GM21390 (cell line): ENCODE measurements around the gene LRRC71.

Experiments
- ATAC-seq: cut with Tn5 transposase; IDR thresholded peaks from one replicate; pipeline ENCODE4 v1.9.1; 2021; ENCODE audit not compliant: unreplicated experiment

Gene LRRC71

DNA sequence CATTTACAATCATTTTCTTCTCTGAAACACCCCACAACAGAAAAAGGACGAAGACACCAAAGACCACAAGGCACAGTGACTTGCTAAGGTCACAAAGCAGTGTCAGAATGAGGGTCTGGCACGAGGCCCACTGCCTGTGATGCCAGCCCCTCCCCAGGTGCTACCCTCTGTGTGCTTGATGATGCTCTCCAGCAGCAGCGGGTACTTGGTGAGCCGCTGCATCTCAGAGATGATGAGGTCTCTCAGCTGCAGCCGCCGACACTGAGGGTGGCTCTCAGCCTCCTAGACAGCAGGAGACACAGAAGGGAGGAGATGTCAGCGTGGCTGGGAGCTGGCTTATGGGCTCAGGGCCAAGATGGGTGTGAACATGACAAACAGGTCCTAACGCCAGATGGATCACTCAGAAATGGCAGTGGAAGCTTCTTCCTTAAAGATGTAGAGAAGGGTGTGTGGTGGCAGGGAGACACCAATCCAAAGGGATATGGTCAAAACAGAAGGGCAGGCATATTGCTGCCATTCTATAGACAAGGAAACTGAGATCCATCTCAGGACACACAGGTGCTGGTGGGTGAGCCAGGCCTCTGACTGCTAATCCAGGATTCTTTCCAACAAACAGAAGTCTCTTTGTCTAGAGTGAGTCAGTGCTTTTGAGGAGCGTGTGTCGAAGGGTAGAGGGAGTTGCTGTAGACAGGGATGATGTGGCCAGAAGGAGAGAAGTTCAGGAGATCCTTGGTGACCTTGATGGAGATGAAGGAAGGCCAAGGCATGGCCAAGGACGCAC, 25.6 kb downstream of the LRRC71 start:
- no peak for ATAC-seq

DNA sequence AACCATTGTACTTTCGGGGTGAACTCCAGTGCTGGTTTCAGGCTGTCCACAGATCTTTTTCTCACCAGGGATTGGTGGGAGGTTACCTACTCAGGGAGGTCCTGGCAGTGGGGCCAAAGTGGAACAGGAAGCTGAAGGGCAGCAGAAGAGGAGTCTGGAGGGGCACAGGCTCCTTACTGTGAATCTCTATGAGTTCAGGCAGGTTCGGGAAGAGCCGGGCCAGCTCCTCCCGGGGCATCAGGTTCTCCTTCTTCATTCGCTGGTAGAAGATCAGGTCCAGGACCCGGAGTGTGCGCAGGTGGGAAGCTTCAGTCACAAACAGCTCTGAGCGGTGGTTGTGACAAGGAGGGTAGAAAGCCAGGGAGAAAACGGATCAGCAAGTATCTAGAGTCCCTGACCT, 26.7 kb downstream of the LRRC71 start:
- ATAC-seq = no peak

DNA sequence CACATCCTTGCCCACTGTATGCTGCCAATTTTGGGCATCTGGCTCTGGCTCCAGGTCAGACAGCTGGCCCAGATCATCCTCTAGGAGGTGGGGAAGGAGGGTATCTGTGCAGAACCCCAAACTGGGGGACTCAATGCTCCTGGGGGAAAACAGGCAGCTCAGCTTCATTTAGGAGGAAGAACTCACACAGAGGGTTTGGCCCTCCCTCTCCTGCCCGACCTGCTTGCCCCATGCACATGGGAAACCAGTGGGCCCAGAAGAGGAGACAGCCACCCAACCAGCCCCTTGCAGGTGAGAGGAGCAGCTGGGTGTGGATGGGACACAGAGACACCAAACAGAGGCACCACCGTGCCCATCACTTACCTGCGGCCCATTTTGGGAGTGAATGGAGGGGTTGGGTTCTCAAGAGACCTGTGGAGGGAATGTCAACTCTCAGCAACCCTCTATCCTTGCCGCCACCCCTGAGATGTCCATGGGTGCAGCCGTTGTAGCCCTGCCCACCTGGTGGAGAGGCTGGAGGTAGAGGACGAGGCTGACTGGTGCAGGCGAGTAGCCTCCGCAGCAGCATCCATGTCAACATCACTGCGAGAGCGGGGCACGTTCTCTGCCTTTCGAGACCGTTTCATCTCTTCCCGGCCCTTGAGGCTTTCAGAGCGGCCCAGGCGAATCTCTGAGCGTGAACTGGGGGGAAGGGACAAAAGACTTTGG, 27.5 kb downstream of the LRRC71 start:
- no peak for ATAC-seq

DNA sequence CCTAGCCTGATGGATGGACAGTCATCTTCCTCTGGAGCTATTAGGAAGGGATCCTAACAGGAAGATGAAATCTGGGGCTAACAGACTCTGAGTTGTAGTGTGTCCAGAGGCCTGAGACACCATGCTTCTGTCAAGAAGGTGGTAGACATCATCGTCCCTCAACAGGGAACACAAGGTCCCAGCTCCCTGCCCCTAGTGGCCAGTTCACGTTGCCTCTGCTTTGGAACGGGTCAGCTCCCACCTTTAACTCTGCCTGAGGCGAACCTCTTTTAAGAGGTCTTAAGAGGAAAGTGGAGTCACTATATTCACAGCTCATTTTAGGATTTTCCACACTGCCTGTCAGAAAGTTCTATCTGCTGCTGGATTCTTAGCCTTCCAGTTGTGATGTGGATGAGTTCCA, 28.3 kb downstream of the LRRC71 start:
- ATAC-seq = no peak

DNA sequence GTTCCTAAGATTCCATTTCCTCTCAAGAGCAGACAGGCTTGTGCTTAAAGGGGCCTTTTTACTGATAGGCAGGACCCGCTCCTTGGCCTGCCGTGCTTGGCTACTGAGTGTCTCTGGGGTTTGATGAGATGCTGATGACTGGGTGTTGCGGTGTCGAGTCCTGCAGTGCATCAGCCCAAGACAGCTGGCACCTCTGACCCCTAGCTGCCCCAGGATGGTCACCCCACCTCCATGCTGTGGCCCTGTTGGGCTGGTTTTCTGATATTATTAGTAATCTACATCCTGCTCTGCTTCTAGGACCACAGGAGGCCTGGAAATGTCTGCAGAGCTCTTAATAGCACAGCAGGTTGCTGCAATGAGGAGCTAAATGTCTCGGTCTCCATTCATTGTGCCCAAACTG, 28.7 kb downstream of the LRRC71 start:
- ATAC-seq = no peak

DNA sequence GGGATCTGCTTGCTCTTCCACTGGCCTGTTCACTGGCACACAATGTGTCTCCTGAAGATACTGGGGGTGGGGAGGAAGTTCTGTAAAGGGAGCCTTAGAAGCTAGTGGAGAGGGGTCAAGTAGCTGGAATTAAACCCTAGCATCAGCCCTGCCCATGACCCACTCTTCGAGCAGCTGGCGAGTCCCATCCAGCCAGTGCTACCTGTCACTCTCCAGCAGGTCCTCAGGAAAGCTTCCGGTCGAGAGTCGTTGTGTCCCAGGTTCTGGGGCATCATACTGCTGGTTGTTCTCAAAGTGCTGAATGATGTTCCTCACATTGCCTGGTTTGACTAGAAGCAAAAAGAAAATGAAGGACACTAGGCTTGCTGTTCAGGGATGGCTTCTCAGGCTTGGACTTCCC, 30.9 kb downstream of the LRRC71 start:
- no peak for ATAC-seq

DNA sequence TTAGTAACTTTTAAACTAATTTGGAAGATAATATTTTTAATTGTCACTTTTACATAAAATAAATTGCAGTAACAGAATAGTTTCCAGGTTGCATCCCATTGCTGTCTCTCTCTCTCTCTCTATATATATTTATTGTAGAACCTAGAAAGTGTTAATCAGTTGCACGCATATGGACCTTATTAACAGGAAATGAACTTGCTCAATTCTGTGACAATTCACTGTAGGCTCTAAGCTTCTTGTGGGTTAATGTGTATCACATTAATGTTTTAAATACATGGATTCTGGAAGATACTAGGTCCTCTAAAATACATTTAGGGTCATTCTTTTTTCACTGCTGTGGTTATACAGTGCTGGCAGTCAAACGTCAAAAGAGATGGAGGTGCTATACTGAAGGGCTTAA, 33.1 kb downstream of the LRRC71 start:
- ATAC-seq = no peak

DNA sequence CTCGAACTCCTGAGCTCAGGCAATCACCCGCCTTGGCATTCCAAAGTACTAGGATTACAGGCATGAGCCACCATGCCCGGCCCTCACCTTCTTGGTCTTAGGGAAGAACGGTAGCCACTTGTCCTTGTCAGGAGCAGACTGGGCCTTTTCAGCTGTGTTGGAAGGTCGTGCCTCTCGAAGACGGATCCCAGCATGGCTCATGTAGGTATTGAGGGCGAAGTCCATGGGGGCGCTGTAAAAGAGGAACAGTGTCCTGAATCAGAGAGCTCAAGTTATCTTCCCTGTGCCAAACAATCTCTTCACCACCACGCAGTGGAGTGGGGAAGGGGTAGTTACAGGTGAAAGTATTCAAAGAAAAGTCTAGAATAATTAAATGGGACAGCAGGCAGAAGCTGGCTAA, 35.9 kb downstream of the LRRC71 start:
- ATAC-seq = no peak

DNA sequence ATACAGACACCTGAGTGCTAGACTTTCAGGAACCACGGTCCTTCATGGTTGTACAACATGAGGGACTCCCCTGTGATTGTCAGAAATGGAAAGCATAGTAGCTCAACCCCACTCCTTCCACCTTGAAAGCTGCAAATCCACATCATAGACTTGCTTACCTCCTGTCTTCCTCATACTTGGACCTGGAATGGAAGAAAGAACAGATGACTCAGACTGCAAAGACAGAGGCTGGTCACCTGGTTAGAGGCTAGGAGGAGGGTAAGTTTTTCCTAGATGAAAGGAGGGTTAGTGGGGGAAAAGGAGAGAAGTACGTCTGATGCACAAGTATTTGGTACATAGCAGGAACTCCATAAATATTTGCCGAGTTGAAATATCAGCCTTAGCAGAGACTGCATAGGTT, 37.2 kb downstream of the LRRC71 start:
- ATAC-seq = no peak

DNA sequence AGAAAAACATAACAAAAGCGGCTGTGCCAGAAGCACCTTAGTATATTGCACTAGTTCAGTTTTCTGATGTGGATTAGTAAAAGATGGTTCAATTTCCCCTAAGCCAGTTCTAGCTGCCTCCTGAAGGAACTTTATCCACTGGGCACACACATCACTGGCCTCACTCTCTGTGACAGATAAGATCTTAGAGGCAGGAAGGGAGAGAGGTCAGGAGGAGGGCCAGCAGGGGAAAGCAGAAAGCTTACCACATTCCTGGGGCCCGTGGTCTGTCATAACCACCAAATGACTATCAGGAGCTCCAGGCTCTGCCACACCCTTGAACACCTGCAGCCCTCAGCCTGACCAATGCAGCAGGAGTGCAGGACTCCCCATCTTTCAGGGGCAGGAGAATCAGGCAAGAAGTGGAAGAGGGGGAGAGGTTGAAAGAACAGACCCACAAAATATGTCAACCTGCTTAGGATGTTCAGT, 37.8 kb downstream of the LRRC71 start:
- ATAC-seq = no peak

DNA sequence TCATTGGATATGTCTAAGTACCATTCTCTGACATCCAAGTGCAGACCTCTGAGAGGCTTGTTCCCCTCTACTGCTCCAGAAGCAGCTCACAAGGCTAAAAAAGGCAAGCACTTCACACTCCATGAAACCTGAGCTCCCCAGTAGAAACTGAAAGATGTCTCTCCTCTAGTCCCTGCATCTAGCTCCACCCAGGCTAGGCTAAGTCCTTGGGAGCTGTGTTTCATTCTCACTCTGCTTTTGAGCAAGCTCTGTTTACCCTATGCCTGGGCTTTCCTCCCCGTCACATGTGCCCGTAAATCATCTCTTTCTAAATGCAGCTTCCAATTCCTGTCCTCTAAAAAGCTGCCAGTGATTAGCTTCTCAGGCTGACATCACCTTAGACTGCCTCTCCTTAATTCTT, 39.0 kb downstream of the LRRC71 start:
- no peak for ATAC-seq

DNA sequence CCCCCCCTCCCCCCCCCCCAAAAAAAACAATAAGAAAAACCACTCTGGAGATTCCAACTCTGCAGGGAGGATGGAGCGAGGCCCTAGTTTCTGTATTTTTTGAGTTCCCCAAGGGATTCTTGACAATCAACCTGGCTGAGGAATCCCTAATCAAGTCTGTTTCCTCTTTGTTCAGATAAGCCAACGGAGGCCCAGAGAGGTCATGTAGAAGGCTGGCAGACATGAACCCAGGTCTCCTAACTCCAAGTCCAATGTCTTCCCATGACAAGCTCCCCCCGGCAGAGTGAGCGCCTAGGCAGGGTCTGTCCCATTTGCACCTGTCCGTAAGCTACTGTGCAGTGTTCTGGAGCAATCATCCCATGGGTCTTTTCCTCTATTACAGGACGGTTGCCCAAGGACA, 39.5 kb downstream of the LRRC71 start:
- ATAC-seq = no peak

DNA sequence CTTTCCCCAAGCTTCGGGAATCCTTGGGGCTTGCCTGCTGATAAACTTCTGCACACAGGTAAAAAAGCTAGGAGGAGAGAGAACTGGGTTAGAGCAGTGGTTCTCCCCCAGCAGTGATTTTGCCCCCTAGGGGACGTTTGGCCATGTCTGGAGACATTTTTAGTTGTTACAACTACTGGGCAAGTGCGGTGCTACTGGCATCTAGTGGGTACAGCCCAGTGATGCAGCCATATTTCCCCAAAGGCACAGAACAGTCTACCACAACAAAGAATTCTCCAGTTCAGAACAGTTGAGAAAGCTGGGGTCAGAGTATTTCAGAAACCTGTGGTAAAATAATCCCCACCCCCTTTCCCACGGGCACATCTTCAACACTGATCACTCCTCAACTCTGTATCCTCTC, 41.3 kb downstream of the LRRC71 start:
- no peak for ATAC-seq

DNA sequence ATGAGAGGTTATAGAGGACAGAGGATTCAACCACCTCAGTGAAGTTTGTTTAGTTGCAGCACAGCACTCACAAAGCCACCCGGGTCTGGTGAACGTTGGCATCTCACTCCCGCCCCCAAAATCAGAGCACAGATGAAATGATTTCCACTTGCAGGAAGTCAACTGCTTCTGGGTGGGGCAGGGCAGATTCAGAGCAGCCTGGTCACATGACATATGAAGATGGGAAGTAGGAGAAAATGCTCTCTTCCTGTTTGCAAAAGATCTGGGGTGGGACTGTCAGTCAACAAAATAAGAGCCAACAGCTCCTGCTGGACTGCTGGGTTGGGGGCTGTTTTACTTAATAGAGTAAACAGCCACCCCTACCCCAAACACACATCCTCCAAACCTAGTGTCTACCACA, 43.2 kb downstream of the LRRC71 start:
- no peak for ATAC-seq

DNA sequence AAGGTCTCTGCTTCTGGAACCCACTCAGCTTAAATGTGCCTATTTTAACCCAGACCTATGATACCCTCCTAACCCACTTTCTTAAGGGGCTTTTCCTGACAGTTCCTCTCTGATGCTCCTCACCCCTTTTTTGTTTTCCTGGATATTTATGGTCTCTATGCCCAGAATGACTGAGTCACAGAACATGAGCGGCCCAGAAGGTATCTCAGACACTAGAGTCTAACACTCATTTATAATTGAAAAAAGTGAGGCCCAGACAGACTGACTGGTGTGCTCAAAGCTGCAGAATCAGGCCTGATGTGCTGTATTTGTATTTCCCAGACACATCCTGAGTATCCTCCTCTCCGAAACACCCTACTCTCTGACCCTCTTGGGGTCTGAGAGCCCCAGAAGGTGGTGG, 44.0 kb downstream of the LRRC71 start:
- ATAC-seq = no peak

DNA sequence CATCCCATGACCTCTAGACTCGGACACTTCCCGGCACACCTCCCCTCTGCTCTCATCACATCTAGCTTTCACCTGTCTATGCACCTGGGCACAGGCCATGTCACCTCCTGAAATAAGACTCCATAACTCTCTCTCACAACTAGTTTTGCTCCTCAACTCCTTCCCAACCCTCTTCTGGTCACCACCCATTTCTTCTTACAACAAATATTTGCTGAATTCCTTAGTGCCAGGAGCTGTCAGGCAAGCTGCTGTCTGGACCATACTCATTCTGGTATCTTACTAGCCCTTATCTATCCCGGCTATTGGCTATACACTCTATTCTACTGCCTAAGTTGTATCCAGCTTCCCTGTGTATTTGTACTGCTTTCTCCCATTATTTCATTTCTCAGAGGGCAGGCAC, 49.1 kb downstream of the LRRC71 start:
- ATAC-seq = no peak

DNA sequence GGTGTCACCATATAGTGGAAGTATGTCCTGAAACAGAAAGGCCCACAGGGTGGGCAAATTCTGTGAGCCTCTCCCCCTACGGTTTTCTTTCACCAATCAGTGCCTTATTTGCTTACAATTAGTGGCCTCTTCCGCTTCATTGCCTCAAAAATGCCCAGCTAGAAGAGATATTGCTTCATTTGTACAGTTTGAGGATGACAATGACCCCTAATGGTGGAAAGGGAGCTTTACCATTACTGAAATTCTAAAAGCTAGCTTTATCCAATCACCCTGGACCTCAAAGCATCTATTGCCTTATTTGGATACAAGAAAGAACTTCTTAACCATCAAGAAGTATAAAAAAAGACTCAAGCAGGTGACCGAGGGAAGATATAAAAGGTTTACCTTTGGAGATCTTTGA, 49.6 kb downstream of the LRRC71 start:
- no peak for ATAC-seq

DNA sequence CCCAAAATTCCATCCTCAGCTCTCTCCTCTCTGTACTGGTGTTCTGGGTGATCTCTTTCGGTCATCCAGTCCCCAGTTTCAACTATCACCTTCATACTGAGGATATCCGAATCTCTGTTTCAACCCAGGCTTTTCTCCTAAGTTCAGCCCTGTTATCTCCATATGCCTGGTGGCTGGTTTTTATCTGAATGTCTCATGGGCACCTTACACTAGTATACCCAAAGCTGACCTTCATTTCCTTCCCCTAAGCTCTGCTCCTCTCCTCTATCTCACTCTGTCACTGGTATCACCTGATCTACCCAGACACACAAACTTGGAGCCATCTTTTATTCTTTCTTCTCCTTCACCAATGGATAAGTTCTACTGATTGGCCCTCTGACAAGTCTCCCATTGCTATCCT, 53.0 kb downstream of the LRRC71 start:
- ATAC-seq = no peak

DNA sequence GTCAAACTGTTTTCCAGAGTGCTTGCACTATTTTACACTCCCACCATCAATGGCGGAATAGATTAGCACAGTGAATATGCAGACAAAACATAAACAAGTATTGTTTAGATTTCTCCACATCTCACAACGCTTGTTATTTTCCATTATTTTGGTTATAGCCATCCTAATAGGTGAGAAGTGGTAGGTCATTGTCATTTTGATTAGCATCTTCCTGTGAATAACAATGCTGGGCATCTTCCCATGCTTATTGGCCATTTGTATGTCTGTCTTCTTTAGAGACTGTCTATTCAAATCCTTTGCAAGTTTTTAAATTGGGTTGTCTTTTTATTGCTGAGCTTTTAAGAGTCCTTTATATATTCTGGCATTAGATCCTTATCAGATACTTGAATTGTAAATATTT, 54.7 kb downstream of the LRRC71 start:
- ATAC-seq = no peak

DNA sequence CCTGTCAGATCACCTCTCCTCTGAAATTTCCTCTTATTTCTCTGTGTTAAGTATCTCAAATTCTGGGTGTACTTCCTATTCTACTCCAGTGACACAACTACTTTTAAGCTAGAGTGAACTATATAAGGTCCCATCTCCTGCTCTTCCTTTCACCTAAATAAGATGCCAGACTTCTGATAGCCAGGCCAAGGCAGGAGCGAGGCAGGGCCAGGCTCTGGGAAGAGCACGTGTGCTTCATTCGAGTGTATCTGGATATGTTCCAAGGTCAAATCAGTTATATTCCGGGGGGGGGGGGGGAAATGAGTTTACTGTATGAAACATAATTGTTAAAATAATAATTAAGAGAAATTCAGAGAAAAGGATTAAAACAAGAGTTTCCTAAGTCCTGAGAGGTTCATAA, 60.1 kb downstream of the LRRC71 start:
- ATAC-seq = no peak
